GM19023 (cell line): ENCODE results near the gene RHOXF1.
"Not testable (repeated sequence)": the region's sequence is repeated elsewhere in the genome, so short reads cannot be mapped to it uniquely, and the experiment has no call there.

ENCODE experiments used
- ATAC-seq: cut with Tn5 transposase; IDR thresholded peaks from one replicate; pipeline ENCODE4 v1.9.1; 2021; ENCODE audit warnings: mild to moderate bottlenecking, moderate library complexity; ENCODE audit not compliant: unreplicated experiment

The RHOXF1 gene, protein sequence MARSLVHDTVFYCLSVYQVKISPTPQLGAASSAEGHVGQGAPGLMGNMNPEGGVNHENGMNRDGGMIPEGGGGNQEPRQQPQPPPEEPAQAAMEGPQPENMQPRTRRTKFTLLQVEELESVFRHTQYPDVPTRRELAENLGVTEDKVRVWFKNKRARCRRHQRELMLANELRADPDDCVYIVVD

DNA sequence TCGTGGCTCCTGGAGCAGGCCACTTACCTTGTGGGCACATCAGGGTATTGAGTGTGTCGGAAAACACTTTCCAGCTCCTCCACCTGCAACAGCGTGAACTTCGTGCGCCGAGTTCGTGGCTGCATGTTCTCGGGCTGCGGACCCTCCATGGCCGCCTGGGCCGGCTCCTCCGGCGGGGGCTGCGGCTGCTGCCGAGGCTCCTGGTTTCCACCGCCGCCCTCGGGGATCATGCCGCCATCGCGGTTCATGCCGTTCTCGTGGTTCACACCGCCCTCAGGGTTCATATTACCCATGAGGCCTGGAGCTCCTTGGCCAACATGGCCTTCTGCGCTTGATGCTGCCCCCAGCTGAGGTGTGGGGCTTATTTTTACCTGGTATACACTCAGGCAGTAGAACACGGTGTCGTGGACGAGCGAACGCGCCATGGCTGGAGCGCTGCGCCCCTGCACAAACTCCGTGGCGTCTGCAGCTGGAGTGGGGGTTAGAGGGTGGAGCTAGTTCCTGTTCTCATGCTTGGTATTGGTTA, at the start of gene RHOXF1:
TSS of gene RHOXF1 (minus strand) at position 476 of the 526 bp plus-strand sequence. CDS start at position 425, 51 bp downstream.
- no peak for ATAC-seq

DNA sequence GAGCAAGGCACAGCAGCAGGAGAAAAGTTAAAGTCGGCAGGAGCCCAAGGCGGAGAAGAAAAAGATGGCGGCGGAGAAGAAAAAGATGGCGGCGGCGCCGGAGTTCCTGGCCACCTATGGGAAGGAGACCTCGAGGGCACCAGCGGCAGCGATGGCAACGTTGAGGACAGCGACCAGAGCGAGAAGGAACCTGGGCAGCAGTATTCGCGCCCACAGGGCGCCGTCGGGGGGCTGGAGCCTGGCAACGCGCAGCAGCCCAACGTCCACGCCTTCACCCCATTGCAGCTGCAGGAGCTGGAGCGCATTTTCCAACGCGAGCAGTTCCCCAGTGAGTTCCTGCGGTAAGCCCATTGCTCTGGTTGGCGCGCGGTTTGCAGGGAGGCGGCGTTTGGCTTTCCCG, 43.4 kb upstream of the RHOXF1 start:
- ATAC-seq = not testable (repeated sequence)

DNA sequence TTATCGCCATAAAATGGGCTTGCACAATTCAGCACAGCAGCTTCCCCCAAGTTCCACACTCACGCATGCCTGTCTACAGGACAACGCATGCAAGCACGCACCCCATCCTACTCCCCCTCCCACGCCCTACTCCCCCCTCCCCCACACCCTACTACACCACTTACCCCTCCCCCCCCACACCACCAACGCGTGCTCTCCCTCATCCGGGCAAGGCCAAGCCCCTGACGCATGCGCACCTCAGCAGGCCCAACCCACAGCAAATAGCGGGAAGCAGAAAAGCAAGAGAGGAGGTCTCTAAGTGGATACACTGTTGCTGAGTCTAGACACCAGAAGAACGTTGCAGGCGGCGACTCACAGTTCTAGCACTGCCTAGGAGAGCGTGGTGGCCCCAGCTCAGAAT, 42.6 kb upstream of the RHOXF1 start, which contains the start of gene RHOXF2:
TSS of gene RHOXF2 (plus strand) at position 301 of the 400 bp plus-strand sequence. CDS start 138 bp downstream, outside the sequence.
- ATAC-seq = not testable (repeated sequence)

DNA sequence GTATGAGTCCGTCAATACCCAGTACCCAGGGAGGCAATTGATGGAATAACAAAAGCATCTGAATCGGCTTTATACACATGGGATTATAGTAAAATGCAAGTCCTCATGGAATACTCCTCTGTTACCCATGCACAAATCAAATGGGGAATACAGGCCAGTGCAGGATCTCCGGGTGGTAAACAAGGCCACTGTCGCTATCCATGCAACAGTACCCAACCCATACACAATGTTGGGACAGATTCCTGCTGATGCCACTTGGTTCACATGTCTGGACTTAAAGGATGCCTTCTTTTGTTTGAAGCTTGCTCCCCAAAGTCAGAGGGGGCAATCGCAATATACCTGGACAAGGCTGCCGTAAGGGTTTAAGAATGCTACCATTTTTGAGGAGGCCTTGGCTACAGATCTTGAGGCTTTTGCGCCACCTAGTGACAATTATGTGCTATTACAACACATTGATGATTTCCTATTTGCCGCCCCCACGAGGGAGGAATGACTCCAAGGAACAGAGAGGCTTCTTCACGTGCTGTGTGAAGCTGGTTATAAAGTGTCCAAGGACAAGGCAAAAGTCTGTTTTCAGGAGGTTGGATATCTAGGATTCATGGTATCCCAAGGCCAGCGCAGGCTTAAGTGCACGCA, 34.5 kb upstream of the RHOXF1 start:
- ATAC-seq = not testable (repeated sequence)

DNA sequence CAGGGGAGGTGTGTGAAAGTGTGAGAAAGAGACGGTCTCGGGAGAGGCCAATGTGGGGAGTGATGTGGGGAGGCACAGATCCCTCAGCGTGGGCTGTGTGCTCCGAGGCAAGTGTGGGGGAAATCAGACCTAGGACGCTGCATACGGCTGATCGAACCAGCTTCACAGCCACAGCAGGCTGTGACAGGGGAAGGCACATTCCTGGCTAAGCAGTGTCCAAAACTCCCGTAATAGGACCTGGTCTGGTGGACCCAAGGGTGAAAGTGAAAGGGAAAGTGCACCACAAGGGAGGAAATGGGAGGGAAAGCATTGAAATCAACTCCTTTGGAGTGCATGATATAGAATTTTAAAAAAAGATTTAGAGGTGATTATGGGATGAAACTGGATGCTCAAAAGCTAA, 31.8 kb upstream of the RHOXF1 start:
- no peak for ATAC-seq

DNA sequence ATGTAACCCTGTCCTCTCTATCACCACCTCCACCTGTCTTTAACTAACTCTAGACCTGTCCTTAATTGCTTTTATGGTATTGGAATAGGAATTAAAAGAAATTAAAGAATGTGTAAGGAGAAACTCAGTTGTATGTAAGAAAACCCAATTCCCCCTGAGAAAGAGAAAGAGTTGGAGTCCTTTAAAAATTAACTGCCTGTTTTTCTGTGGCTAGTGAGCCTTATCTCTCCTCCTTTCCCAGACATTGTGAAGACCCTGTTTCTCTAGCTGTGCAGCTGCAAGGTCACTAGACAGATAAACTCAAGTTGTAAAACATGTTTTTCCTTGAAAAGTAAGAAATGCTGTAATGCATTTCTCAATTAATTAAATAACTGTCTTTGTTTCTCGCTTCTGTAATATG, 30.6 kb upstream of the RHOXF1 start:
- ATAC-seq = not testable (repeated sequence)

DNA sequence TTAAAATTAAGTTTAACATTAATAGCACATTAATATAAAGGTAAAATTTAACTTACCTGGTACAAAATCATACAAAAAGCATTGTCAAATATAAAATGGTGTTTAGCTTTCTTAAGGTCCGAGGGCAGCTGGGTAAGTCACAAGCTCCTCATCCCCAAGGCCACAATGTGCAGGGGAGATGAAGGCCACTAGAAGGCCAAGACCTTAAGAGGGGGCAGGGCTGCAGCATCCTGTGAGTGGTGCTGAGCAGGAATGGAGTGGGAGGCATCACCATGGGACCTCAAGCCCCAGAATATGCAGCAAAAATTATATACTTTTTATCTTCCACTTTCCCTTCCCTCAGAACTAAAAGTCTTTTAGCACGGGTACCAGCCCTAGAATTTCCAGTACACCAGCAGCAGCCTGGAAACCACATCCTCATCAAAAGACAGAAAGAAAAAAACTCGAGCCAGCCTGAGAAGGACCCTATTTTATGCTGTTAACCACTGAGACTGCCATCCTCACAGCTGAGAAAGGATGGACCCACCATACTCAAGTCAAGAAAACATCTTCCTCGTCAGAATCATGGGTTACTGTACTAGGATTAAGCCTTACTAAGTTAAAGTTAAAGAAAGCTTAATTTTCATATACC, 29.7 kb upstream of the RHOXF1 start:
- no peak for ATAC-seq

DNA sequence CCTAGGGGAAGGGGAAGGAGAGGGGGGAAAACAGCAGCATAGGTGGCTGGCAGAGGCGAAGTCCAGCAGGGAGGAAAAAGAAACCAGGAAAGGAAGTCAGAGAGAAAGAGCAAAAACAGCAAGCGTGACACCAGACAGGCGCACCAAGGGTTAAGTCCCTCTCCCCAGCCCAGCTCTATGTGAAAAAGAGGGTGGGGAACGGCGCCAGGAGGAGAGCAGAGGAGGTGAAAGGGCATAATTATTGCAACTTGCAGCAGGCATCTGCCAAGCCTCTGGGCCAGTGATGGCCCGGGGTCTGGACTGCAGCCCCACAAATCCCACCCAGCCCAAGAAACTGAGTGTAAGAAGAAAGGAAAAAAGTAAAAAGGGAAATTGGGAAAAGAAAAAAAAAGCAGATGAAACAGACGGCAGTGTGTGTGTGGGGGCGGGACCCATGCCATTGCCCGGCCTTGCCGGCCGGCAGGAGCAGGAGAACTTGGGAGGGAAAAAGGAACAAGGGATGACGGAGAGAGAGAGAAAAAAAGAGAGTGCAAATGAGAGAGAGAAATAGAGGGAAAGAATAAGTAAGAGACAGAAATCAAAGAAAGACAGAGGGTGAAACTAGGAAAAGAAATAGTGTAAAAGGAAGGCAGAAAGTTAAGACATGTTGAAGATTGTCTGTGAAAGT, 28.6 kb upstream of the RHOXF1 start:
- ATAC-seq = no peak

DNA sequence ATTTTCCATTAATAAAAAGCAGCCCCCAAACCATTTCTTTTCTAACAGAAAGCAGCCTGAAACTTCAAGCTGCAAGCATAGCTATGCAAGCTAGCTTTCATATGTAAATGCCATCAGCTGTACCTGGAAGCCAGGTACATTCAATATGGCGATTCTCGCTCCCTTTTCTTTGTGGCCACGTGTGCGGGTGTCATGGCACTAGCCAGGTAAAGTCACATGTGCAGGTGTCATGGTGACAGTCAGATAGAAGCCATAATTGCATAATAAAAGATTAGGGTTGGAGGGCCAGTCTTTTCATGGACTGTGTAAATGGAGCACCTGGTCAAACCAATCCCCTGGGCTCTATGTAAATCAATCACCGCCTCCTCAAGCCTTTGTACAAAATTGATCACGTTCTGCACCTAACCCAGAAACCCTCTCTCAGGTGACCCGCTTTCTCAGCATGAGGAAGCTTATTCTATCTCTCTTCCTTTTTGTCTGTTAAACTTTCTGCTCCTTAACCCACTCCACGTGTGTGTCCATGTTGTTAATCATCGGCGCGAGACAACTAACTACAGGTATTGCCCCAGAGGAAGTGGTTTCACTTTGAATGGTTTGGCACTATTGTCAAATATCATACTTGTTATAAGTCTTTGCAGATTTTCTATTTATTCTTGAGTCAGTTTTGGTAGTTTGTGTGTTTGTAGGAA, 24.7 kb upstream of the RHOXF1 start:
- no peak for ATAC-seq

DNA sequence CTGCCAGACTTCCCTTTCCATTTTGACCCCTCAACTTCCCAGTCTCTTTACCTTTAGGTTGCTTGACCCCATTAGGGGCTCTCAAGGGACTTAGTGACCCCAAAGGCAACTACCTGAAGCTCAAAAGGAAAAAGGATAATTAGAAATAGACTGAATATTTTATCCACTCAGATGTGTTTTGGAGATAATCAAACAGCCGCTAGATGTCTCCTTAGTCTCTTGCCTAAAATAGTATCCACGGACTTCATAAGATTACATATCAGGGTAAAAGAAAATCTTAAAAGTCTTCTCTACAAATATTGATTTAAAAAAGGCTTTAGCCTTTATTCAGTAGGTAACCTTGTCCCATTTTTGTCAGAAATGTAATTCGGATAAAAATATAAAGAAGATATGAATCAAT, 21.7 kb upstream of the RHOXF1 start:
- ATAC-seq = no peak

DNA sequence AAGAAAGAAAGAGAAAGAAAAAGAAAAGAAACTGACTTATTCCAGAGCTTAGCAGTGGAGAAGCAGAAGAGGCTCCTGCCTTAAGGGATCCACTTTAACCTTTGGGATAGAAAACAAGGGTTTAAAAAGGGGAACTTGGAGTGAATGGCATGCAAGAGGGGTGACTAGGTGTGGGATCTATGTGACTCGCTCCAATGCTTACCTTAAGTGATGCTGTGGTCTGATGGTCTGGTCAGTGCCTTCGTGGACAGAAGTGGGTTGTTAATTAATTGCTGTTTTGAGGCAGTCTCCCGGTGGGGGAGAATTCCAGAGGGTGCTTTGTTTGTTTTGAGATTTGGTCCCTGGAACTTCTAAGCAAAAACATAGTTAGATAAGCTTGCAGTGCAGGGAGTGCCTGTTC, 21.1 kb upstream of the RHOXF1 start:
- no peak for ATAC-seq

DNA sequence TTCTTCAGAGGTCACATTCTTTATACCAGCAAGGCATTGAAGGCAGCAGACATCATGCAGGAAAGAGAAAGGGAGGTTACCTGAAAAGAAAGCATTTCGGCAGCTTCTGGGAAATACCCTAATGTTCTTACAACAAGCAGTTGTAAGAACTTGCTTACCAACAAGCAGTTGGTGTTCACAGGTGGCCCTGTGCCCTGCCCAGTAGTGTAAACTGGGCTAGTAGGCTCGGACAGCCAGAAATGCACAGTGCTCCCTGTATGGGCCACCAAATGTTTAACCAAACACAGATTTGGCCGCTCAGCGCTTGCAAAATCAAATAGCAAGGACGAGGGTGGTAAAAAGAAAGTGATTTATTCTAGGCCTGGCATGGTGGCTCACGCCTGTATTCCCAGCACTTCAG, 20.4 kb upstream of the RHOXF1 start:
- ATAC-seq = no peak

DNA sequence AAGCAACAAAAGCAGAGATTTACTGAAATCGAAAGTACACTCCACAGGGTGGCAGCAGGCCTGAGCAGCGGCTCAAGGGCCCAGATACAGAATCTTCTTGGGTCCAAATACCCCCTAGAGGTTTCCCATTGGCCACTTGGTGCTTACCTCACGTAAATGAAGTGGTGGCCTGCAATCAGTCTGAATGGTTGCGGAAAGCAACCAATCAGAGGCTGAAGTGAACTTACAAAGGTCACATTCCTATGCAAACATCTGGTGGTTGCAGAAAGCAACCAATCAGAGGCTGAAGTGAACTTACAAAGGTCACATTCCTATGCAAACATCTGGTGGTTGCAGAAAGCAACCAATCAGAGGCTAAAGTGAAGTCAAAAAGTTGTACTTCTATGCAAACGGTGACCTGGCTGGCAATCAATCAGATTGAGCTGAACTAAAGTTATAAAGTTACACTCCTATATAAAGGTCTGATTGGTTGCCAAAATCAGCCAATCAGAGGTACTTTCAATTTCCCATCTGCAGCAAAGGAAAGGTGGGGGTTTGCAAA, 12.7 kb upstream of the RHOXF1 start:
- ATAC-seq = not testable (repeated sequence)

DNA sequence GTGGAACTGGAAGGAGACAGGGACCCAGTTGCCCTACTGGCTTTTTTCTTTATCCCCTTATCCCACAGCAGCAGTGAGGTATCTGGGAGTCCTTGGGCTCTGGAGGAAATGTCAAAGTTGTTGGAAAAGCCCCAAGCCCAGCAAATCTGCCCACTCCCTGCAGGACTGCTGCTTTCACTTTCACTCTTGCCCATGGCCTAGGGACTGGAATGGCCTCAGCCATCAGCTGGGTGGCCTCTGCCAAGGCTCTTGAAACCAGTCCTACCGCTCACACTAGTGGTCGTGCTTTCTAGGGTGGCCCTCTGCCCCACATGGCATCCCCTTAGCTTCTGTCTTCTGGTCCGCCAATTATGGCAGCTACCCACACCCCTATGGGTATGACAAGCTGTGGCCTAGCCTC, 9.7 kb upstream of the RHOXF1 start:
- ATAC-seq = no peak

DNA sequence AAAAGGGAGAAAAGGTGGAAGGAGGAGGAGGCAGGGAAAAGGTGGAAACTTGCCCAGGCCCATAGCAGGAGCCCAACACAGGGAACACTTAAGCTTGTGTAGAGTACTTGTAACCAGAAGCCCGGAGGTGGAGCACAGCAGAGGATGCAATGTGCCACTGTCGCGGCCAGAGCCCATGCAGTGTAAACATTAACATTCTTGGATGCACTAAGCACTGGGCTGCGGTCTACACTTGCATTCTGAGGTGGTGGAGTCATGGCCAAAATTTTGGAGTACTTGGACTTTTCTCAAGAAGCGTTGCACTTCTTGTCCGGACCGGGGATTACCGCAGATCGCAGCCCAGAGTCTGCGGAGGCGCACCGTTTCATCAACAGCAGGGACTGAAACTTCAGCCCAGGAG, 4.5 kb upstream of the RHOXF1 start:
- no peak for ATAC-seq

DNA sequence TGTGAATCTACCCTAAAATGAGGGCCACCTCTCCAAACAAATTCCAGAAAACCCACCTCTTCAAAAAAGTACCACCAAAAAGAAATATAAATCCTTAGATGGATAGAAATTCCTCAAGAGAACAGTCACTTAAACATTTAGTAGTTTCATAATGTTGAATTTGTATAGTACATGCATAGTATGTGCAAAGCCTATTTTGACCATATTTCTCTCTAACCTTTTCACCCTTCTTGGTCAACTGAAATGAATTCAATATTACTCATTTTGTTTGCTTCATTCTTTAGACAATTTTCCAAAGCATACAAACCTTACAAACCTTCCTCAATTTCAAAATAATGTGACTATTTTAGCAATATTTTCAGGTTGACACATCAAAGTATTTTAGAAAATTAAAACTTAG, 4.1 kb downstream of the RHOXF1 start:
- ATAC-seq = no peak

DNA sequence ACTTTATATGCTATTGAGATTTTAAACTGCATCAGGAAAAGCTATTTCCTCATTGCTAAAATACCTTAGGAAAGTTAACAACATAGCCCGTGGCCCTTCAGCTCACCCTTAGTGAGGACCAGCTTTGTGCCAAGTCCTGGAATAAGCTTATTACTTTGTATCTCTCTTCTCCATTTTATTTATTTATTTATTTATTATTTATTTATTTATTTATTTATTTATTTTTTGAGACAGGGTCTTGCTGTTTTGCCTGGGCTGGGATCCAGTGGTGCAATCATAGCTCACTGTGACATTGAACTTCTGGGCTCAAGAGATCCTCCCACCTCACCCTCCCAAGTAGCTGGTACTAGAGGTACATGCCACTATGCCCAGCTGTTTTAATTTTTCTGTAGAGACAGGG, 6.3 kb downstream of the RHOXF1 start:
- no peak for ATAC-seq

DNA sequence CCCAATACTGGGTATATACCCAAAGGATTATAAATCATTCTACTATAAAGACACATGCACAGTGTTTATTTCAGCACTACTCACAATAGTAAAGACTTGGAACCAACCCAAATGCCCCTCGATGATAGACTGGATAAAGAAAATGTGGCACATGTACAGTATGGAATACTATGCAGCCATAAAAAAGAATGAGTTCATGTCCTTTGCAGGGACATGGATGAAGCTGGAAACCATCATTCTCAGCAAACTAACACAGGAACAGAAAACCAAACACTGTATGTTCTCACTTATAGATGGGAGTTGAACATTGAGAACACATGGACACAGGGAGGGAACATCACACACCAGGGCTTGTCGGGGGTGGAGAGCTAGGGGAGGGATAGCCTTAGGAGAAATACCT, 11.0 kb downstream of the RHOXF1 start:
- not testable (repeated sequence) for ATAC-seq

DNA sequence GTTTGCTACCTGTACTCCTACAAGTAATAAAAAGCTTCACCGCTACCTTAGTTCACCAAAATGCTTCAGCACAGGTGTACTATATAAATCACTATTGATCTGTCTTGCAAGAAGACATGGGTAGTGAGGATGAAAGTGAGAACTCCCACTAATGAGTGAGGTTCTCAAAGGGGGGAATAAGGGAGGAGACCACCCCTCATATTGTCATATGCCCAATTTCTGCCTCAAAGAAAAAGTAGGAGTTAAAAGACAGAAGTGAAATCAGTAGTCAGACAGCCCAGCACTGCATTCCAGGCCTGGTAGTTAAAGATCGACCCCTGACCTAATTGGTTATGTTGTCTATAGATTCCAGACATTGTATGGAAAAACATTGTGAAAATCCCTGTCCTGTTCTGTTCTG, 14.7 kb downstream of the RHOXF1 start:
- not testable (repeated sequence) for ATAC-seq

DNA sequence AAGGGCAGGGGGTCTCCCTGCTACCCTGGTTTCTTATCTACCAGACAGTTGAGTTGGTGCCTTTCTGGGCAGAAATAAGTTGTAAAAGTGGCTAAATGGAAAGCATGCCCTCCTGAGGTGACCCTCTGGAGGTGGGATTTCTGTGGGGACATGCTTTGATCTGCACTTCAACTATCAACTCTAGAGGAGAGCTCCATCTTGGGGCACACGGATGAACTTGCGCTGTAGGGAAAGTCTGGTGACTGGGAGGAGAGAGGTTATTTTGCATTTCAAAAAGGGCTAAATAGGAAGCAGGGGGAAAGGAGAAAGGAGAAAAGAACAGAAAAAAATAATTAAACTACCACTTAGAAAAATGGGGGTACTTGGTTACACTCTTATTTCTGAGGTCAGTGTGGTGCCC, 25.5 kb downstream of the RHOXF1 start:
- no peak for ATAC-seq
